ENCODE data around the gene GDPD5. TPM values are rescaled to one million over a fixed set of nuclear protein-coding genes. Genes with fewer than 3 reads are reported as not detected.
A peak's percentile ranks its signal among the peaks of the same experiment; 100 is the strongest.

GDPD5 gene
- total RNA-seq, 3 donors from 2014 or later: 3.0 to 7.7 (median 4.6) TPM

DNA sequence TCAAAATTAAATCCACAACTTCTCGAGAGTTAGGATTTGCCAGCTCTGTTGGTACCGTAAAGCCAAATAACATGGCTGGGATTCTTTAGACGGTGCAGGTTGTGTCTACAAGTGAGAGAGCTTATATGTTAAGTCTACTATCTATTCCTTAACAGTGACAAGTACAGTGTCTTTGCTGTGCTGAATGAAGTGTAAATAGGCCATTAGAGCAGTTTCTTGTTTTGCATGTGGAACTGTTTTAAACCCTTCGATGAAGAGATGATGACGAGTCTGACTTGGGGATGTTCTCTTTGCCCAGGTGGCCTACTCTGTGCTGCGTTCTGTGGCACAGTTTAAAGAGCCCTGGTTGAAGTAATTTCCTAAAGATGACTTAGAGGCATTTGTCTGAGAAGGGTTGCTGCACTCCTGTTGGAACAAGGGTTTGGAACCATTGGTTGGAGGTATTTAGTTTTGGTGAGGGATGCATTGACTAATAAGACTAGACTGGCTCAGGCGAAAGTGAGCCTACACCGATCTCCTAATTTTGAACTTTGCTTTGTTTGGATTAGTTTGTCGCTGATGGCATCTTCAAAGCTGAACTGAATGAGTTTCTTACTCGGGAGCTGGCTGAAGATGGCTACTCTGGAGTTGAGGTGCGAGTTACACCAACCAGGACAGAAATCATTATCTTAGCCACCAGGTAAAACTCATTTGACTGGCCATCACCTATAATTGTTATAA is 125.4 kb downstream of the GDPD5 start:
- H3K9me3 ChIP-seq: no peaks in the 10 kb centered on the region
- TF ChIP-seq, protein P1, sequence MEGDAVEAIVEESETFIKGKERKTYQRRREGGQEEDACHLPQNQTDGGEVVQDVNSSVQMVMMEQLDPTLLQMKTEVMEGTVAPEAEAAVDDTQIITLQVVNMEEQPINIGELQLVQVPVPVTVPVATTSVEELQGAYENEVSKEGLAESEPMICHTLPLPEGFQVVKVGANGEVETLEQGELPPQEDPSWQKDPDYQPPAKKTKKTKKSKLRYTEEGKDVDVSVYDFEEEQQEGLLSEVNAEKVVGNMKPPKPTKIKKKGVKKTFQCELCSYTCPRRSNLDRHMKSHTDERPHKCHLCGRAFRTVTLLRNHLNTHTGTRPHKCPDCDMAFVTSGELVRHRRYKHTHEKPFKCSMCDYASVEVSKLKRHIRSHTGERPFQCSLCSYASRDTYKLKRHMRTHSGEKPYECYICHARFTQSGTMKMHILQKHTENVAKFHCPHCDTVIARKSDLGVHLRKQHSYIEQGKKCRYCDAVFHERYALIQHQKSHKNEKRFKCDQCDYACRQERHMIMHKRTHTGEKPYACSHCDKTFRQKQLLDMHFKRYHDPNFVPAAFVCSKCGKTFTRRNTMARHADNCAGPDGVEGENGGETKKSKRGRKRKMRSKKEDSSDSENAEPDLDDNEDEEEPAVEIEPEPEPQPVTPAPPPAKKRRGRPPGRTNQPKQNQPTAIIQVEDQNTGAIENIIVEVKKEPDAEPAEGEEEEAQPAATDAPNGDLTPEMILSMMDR (IDR thresholded peaks at IDR 0.05): no peak
- intact Hi-C loops (cut with DNase I, micrococcal nuclease): no loop called here
- peak overlapping the region; percentile 64 for H3K4me3 ChIP-seq
- peaks cover 19% of the 10 kb centered on the region for H3K36me3 ChIP-seq (ENCODE audit: low read depth)
- peaks cover 11% of the 10 kb centered on the region for H3K4me1 ChIP-seq (ENCODE audit: low read depth)
- ATAC-seq: peak; percentile 23
- no peak for DNase-seq

DNA sequence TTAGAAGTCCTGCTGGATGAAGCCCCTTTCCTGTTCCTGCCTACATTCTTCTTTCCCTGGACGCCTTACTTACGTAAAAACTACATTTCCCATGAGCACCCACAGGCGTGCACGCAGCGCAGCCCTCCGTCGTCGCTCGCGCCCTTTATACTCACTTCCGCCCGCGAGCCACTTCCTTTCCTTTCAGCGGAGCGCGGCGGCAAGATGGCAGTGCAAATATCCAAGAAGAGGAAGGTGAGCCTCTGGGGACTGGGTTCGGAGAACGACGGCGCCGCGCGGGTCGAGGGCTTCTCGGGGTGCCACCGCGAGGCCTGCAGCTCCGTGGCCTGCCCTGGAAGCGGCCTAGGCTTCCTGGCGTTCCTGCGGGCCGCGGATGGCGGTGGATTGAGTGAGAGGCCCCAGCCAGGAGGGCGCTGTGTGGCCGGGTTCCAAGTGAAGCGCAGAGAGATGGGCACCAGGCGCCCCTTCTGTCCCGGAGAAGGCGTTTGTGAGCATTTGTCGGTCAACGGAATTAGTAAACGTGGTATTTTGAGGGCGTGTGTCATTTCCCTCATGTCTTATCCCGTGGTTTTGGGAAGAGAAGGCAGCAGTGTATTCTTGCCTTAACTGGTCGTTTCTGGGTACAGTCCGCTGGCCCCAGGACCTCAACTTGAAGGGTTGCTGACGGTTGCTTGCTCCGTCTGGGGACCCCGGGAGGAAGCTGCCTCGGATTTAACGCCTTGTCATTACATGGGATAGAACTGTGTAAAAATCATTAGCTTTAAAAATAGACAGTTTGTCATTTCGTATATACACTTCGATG is 126.2 kb downstream of the GDPD5 start, which contains the start of gene RPS3:
RPS3 (plus strand) TSS at position 175 of the 802 bp plus-strand sequence; CDS start at position 205, 30 bp downstream.
- no peaks in the 10 kb centered on the region for H3K9me3 ChIP-seq
- H3K36me3 ChIP-seq (ENCODE audit: low read depth): peaks cover 12% of the 10 kb centered on the region
- peaks cover 11% of the 10 kb centered on the region for H3K4me1 ChIP-seq (ENCODE audit: low read depth)
- DNase-seq (peak; percentile 93 to 95 (median 94)), ATAC-seq (peak; percentile 98)
- TF ChIP-seq, protein P1 (IDR thresholded peaks at IDR 0.05): no peak
- H3K4me3 ChIP-seq: peak within 1 kb of the TSS; percentile 64
- intact Hi-C loops (cut with DNase I, micrococcal nuclease): no loop called here

DNA sequence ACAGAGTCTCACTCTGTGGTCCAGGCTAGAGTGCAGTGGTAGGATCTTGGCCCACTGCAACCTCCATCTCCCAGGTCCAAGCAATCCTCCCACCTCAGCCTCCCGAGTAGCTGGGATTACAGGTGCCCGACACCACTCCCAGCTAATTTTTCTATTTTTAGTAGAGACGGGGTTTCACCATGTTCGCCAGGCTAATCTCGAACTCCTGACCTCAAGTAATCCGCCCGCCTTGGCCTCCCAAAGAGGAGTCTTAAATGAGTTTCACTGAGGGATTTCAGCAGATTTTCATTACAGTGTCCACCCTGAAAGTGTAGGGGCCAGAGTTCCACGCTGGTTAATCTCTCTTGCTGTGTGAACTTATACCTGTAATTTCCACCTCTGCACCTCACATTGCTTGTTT is 126.8 kb downstream of the GDPD5 start:
- TF ChIP-seq, protein P1 (IDR thresholded peaks at IDR 0.05): no peak
- no peak for DNase-seq
- peaks cover 11% of the 10 kb centered on the region for H3K4me1 ChIP-seq (ENCODE audit: low read depth)

DNA sequence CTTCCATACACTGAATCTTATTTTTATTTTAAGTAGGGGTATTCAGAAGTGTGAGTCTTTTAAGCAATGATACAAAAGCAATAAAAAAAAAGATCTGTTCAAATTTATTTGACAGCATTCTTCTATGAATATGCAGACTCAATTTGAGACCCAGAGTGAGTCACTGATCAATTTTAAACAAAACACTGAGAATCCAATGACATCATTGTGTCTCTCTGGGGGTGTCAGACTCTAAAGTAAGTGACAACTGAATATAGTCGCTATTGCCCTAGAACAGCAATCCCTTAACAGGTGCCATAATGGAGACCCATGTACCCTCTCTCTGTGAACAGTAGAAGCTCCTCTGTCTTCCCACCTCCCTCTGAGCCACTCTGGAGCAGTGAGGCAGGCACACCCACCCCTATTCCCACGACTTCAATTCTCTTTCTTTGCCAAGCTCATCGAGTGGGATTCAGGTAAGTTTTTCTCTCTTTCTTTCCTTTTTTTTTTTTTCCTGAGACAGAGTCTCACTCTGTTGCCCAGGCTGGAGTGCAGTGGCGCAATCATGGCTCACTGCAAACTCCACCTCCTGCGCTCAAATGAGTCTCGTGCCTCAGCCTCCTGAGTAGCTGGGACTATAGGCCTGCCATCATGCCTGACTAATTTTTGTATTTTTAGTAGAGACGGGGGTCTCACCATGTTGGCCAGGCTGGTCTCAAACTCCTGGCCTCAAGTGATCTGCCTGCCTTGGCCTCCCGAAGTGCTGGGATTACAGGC is 131.5 kb downstream of the GDPD5 start:
- intact Hi-C loops (cut with DNase I, micrococcal nuclease): no loop called here
- no peaks in the 10 kb centered on the region for H3K9me3 ChIP-seq
- no peak for ATAC-seq
- H3K4me3 ChIP-seq: no peak overlapping the region
- TF ChIP-seq, protein P1 (IDR thresholded peaks at IDR 0.05): no peak
- DNase-seq: no peak
- H3K4me1 ChIP-seq (ENCODE audit: low read depth): no peaks in the 10 kb centered on the region
- no peaks in the 10 kb centered on the region for H3K36me3 ChIP-seq (ENCODE audit: low read depth)

More for the DNA sequence above, 126.8 kb downstream of the GDPD5 start:
- Histone ChIP-seq H3K9me3 (no peaks in the 10 kb centered on the region), H3K4me3 (no peak overlapping the region), H3K36me3 (ENCODE audit: low read depth) (peaks cover 8% of the 10 kb centered on the region)
- ATAC-seq: no peak
- intact Hi-C loops (cut with DNase I, micrococcal nuclease): no loop called here

DNA sequence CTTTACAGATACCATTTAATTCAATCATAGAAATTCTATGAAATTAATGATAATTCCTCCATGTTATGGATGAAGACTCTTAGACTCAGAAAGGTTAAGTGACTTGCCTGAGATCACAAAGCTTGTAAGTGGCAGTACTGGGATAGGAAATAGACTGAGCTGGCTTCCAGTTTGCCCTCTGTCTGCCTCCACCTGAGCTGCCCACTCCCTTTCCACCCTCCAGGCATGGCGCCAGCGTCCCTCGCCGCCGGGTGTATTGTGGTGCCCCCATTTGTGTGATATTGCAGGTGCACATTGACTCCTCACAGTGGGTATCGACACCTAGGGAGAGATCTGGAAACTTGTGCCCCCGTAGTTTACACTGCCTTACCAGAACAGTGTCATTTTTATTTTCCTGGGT is 135.8 kb downstream of the GDPD5 start:
- Histone ChIP-seq H3K4me1 (ENCODE audit: low read depth) (peaks cover 22% of the 10 kb centered on the region), H3K36me3 (ENCODE audit: low read depth) (no peaks in the 10 kb centered on the region), H3K9me3 (no peaks in the 10 kb centered on the region), H3K4me3 (no peak overlapping the region)
- TF ChIP-seq, protein P1 (IDR thresholded peaks at IDR 0.05): no peak
- intact Hi-C loops (cut with DNase I, micrococcal nuclease): loop anchor here (5.0 to 10.0 kb wide), 2 partner anchors 65 to 108 kb away; no protein-coding TSS in a partner anchor
- ATAC-seq: no peak
- no peak for DNase-seq
